HG02981 (cell line): Measurements from ENCODE around the gene CCDC195.

Experiments used
- ATAC-seq: cut with Tn5 transposase; IDR thresholded peaks from one replicate; pipeline ENCODE4 v1.9.1; 2021; ENCODE audit warnings: mild to moderate bottlenecking, moderate library complexity; ENCODE audit not compliant: unreplicated experiment

CCDC195 gene, protein sequence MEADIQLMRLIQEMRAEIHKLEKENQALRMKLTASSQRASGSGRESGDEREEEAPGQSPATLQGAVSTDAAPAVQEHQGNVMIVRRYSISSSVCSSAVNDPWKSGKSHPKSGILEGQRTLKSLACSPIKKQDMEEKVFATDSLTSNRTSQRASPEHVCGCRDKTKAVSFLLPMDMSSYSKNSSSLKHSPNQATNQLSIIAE

DNA sequence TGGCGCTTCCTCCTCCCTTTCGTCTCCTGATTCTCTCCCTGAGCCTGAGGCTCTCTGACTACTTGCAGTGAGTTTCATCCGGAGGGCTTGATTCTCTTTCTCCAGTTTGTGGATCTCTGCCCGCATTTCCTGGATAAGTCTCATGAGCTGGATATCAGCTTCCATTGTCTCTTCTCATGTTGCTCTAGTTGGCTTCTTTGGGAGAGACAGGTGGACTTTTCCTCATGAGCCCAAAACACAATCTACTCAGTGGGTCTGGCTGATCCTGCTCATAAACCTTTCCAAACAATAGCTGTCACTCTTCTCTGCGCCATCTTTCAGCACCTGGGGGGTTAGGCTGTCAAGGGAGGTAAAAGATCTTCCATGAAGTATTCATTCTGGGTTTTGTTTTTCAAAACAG, at the start of gene CCDC195:
Gene CCDC195 (minus strand): TSS at position 165 of the 400 bp plus-strand sequence. CDS start 0 bp downstream, at position 165.
- no peak for ATAC-seq

DNA sequence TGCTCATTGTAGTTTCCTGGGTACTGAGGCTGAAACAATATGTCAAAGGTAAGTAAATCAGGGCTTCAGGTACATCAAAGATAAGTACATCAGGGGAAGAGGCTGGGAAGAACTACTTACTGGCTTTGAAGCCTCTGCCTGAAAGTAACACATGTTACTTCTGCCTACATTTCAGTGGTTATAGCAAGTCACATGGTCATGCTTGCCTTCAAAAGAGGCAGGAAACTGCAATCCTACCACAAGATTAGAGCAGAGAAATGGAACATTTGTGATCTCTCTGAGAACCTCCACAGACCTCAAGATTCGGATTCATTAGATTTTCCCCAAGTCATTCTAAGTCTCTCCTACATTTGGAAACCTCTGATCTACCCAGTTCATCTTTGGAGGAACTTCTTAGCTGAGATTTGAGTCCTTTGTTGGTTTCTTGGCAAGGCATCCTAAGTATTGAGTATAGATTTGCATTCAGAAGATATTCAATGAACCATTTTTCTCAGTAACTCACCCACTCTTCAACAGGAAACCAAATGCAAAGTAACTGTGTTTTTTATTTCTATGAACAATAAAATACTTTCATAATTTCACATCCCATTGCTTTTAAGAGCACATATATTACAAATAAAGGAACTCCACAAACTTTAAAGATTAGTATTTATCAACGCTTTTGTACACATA, 48.5 kb upstream of the CCDC195 start:
- peak; percentile 79 for ATAC-seq

DNA sequence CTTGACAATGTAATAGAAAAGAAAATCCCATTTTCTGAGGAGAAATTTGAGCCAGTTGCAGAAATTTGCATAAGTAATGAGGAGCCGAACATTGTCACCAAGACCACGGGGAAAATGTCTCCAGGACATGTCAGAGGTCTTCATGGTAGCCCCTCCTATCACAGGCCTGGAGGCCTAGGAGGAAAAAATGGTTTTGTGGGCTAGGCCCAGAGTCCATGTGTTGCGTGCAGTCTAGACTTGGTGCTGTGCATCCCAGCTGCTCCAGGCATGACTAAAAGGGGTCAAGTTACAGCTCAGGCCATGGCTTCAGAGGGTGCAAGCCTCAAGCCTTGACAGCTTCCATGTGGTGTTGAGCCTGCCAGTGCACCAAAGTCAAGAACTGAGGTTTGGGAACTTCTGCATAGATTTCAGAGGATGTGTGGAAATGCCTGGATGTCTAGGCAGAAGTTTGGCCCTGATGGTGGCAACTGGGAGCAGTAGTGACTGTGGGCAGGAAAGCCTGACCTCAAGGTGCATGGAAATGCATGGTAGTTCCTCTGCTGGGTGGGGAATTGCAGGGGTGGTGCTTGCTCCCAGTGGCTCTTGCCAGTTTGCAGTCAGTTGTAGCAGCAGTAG, 41.9 kb upstream of the CCDC195 start:
- no peak for ATAC-seq

DNA sequence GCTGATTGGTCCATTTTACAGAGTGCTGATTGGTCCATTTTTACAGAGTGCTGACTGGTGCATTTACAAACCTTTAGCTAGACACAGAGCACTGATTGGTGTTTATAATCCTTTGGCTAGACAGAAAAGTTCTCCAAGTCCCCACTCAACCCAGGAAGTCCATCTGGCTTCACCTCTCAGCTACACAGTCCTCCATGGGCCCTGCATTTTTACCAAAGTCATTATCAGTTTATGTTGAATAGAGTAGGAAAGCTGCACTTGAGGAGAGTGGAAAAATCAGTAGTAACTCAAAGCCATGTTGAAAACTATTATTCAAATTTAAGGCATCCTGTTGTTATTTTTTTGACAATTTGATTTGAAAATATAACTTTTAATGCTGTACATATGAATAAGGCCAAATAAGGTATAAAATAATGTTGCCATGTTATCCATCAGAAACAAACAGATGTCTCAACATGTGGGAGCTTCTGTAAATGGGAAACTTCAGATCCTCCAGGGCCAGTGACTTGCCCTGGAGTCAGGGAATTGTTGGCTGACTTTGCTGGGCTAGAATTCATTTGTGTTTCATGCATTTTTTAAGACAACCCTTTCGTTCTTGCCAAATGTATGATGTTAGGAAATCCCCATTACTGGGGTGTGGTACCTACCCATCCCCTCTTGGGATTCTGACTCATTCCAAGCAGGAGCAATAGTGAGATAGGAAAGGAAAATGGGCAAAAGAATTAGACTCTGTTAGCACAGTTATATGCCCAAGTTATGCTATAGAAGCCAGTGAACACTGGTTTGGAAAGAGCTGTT, 37.8 kb upstream of the CCDC195 start:
- ATAC-seq: no peak

DNA sequence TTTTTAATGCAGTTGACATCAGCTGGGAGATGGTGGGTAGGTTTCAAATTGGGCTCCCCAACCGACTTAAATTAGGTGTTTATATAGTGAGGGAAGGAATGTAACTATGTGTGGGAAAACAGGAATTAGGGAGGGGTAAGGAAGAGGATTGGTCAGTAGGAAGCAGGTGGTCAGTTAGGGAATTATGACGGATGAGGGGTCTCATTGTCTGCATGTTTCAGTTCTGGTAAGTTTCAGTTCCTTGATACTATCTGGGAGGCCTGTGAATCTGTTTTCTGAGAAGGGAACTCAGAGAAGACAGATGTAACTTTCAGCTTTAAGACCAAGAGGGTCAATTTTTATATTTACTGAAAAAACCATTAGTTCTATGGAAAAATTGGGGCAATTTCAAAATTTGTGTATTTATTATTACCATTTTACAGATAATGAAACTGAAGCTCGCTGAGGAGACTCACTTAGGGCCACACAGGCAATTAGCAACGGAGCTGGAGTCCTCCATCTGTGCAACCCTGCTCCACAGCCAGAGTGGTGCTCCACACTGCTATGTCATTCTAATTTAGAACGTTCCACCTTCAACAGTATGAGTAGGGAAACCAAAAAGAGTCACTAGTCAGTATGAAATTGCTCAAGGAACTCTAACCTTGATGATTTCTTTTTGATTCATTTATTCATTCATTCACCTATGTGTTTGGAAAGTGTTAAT, 36.0 kb upstream of the CCDC195 start:
- ATAC-seq: peak; percentile 43

DNA sequence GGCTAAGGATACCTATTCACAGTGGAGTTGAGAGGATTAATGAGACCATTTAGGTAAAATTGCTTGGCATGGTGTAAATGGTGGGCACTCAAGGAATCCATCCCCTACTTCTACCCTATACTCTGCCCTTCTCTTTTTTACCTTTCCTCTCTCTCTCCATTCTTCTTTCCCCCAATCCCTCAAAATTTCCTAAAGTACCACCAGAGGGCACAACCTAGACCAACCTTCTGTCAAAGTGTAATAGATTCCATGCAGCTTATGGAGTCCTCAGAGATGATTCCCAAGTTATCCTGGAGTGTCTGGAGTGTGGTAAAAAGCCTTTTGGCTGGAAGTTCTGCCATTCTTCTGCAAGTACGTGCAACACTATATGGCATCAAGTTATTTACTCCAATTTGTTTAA, 33.0 kb upstream of the CCDC195 start:
- no peak for ATAC-seq

DNA sequence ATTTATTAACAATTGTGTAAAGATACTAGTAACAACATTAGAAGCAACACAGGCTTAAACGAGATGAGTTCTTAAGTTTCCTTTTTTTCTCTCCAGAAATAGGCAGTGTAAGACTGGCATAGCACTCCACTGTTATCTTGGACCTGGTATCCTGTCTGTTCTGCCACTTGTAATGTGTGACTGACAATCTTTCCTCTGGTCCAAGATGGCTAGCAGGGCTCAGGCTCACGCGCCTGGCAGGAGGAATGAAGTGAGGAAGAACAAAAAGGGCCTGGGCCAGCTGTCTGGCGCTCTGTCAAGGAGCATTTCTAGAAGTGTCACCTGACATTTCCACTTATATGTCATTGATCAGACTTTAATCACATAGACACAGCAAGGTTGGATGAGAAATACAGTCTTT, 31.6 kb upstream of the CCDC195 start:
- ATAC-seq: no peak

DNA sequence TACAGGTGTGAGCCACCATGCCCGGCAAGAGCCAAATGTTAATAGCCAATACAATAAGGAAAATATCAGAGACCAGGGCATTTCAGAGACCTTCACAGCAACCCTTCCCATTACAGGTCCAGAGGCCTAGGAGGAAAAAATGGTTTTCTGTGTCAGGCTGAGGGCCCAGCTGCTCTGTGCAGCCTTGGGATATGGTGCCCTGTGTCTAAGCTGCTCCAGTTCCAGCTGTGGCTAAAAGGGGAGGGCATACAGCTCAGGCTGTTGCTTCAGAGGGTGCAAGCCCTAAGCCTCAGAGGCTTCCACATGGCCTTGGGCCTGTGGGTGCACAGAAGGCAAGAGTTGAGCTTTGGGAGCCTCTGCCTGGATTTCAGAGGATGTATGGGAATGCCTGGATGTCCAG, 20.1 kb upstream of the CCDC195 start:
- no peak for ATAC-seq

DNA sequence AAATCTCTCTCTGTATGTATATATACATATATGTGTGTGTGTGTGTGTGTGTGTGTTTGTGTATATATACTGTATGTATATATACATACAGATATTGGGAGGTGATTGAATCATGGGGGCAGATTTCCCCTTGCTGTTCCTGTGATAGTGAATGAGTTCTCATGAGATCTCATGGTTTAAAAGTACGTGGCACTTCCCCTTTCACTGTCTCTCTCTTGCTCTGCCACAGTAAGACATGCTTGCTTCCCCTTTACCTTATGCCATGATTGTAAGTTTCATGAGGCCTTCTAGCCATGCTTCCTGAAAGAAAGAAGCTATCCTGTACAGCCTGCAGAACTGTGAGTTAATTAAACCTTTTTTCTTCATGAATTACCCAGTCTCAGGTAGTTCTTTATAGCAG, 18.8 kb upstream of the CCDC195 start:
- ATAC-seq: no peak

DNA sequence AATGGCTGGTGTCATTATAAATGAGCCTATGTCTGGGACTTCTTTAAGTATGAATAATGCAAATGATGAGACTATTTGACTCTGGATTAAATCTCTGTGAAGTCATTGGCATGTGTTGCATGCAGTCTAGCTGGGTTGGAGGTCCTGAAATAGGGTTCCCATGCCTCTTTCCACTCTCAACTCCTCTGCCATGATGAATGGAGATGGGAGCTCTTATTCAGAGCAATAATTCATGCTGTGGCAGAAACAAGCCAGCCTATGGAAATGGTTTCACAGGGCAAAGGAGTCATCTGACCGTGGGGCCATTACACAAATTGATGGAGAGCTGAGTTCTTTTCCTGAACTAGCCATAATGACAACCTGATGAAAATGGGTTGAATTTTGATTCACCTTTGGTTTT, 15.5 kb upstream of the CCDC195 start:
- no peak for ATAC-seq

DNA sequence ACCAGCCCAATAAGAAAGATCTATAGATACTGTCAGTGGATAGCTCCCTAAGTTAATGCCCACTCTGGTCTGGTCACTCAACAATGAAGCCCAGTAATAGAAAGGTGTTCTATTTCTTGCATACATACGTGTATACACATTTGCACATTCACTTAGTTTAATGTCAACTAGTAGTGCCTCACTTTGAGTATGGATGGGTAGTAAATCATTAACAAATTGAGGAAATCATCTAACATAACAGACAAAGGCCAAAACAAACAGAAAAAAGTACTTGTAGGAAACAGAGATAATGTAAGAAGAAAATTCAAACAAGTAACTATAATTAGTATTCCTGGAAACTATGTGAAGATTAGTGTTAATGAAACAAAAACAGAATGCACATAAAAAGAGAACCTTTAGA, 13.3 kb upstream of the CCDC195 start:
- ATAC-seq: no peak

DNA sequence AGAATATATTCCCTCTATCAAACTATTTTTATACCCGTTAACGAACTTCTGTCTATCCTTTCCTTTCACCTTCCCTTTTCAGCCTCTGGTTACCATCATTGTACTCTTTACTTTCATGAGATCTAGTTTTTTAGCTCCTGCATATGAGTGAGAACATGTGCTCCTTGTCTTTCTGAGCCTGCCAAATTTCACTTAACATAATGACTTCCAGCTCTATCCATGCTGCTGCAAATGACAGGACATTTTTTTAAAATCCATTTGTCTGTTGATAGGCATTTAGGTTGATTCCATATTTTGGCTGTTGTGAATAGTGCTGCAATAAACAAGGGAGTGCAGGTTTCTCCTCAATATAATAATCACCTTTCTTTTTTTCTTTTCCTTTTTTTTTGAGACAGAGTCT, 8.2 kb upstream of the CCDC195 start:
- ATAC-seq: no peak

DNA sequence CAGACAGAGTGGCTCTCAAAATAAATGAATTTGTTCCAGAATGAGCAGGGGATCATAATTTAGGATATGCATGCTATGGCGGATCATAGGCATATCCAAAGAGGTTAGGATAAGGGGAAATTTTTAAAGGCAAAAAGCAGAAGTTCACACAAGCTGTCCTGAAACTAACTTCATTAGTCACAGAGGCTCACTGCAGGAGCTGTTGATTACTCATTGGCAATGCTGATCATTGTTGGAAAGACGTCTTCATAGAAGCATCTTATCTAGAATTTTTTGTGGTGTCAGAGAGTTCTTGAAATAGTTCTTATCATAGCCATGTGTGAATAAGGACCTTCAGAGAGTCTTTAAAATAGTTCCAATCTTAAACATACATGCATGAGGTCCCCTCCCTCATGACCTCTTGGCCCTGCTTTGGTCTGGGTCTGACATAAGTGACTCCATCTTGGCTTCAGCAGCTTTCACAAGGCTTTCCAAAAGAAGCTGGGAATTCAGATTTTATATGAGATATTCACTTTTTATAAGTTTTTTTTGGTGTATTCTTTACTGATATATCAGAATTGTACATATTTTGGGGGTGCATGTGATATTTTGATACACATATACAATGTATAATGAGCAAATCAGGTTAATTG, 7.5 kb upstream of the CCDC195 start:
- ATAC-seq: peak; percentile 55

DNA sequence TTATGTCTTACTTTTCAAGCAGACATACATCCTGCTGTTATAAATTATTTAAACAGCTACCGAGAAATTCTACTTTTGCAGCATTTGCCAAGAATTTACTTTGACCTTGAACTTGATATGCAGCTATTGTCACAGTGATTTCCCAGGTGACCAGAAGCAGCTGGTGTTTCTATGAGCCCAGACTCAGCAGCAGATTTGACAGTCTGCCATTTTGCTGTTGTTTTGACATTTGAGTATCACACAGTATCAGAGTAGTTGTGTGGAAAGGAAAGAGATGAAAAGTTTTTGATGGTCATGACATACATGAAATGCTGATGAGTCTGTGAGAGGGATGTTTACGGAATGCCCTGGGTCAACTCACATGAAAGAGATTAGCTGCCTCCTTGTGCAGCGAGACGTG, 6.6 kb upstream of the CCDC195 start:
- ATAC-seq: no peak

DNA sequence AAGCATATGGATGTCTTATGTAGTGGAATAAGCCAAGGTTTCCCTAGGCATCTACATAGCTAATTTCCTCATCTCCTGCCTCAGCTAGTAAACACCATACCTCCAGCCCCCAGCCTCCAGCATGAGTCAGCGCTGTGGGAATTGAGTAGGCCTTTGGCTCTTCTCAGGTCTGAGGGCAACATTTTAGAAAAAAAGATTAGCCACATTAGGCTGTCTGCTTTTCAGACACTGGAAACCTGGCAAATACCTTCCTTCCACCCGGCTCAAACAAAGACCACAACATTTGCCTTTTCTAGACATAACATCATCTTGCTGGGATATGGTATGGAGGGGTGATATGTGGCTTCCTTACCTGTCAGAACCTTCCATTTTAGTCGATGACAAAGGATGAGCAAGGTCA, 6.1 kb upstream of the CCDC195 start:
- ATAC-seq: no peak

DNA sequence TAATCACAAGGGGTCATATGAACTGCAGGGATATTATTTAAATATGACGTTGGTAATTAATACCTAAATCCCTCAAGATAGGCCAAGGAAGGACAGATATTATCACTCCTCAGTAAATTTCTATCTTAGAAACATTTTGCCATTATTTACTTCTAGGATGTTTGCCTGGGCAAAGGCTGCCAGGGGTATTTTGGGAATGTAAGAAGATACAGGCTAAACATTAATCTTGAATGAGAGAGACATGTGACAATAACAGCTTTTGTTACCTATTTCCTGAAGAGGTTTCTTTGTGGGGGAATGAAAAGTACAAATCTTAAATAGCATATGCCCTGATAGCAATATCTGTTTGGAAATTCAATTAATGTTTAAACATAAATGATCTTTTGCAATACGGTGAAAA, 756 bp upstream of the CCDC195 start:
- no peak for ATAC-seq

DNA sequence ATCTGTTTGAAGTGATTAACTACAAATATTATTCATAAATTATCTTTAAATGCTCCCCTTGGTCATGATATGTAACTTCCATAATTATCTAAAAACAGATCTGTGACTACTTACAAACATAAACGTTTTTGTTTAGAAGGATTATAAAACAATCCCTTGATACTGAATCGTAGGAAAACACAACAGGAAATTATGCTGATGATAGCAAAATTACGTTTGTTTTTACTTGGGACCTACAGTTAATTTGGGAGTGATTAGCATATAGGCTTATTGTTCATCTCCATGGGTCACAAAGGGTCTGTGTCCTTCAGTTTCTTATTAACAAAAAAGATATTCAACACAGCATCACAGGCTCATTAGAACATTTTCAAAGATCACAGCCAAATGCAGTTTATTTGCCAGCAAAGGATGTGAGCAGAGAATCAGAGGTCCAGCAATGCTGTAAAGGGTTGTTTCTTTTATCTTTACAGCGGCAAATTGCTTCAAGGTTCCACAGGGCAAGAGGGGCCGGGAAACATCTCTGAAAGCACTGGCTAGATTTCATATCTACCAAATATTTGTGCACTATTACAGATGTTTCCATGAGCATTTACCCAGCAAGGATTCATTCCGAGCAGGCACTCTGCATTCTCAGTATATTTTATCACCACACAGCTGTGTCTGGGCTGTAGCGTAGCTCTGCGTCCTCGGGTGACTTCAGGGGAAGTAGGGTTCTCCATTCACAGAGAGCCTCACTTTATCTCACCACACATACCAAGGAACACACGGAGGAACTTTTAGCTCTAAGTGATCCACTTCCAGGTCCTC, 4.1 kb downstream of the CCDC195 start:
- ATAC-seq: no peak

DNA sequence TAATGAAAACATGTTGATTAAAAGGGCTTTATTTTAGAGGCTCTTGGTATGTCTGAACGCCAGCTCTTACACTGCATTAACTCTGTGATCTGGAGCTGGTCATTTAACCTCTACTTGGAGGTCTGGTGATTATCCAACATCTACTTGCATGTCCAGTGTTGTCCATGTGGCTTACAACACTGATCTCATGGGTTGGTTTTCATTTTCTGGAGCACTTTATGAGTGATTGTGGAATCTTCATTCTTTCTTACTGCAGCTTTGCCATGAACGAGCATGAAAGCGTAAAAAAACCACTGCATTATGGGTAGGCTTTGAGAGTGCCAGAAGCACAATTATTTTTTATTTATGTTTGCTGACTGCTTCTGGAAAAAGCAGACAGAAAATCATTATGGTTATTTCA, 4.8 kb downstream of the CCDC195 start:
- ATAC-seq: no peak

DNA sequence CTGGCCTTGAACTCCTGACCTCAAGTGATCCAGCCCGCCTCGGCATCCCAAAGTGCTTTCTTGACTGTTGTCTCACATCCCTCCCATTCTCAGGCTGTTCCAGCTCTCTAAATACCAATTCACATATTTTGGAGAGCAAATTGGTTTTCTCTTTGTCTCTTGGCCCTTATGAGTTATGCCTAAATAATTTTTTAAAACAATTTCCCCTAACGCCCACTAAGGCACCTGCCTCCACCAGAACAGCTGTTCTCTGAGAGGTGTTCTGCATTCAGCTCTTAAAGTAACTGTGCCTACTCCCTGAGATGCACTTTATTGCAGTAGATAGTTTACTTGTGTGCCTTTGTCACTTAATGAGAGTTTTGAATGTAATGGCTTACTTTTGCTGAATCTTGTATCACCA, 6.9 kb downstream of the CCDC195 start:
- ATAC-seq: no peak

DNA sequence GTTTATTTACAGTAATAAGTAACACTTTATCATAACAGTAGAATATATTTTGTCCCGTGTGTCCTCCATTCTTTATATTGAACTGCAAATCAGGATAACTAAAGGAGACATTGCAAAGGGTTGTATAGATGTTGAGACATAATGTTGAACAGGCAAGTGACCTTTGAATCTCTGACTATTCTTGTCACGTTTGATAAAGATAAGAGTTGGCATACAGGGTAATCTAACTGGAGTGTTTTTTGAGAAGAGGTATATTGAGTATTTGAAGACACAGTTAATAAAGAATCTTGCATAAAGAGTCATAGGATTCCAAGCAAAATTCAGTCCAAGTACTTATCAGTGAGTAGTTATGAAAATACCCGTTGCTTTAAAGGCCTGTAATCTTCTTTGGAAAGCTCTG, 21.7 kb downstream of the CCDC195 start:
- ATAC-seq: no peak
